Vagina (tissue), 2 donors: Measurements from ENCODE around the gene PPM1M. TPM values are rescaled to one million over a fixed set of nuclear protein-coding genes. Genes with fewer than 3 reads are reported as not detected.

Experiments
- DNase-seq, 2 donors: peaks; one replicate each; pipeline ENCODE4 v3.0.0-alpha.2; 2017; ENCODE audit errors: extremely low spot score in 2 of 2
- H3K27ac ChIP-seq: fragments of 200-600 bp; sonication (generic); one replicate; pipeline ENCODE4 v1.5.1; 2019
- H3K27me3 ChIP-seq: fragments of 200-600 bp; sonication (generic); one replicate; pipeline ENCODE4 v1.5.1; 2019
- H3K36me3 ChIP-seq, 2 donors: fragments of 200-600 bp; sonication (generic); one replicate each; pipeline ENCODE4 v1.5.1; 2017 to 2019
- H3K4me1 ChIP-seq: fragments of 200-600 bp; sonication (generic); one replicate; pipeline ENCODE4 v1.5.1; 2019
- H3K4me3 ChIP-seq, 2 donors: fragments of 200-600 bp; sonication (generic); 1 replicate in 1 of 2; 2 replicates in 1 of 2; pipeline ENCODE4 v1.5.1; 2016 to 2019
- H3K9me3 ChIP-seq: fragments of 200-600 bp; sonication (generic); one replicate; pipeline ENCODE4 v1.5.1; 2019
- CTCF ChIP-seq, 3 experiments: fragments of 450-650 bp in 2 of 3; fragments of 200-600 bp in 1 of 3; sonication (generic) in 1 of 3; IDR thresholded peaks; one replicate each; pipeline ENCODE4 v1.5.1; 2017 to 2019; ENCODE audit warnings: antibody characterized with exemption in 3 of 3, mild to moderate bottlenecking in 2 of 3, moderate library complexity in 2 of 3
- POLR2A ChIP-seq, 2 donors: fragments of 450-650 bp; IDR thresholded peaks; one replicate each; pipeline ENCODE4 v1.6.1; 2017; ENCODE audit warnings: antibody characterized with exemption in 2 of 2, mild to moderate bottlenecking in 2 of 2, moderate library complexity in 2 of 2
- POLR2AphosphoS5 ChIP-seq, 2 donors: sonication (generic); formaldehyde crosslinking; IDR thresholded peaks; one replicate each; pipeline ENCODE4 v1.9.0; 2017; ENCODE audit warnings: antibody characterized with exemption in 2 of 2, mild to moderate bottlenecking in 2 of 2, low read depth in 1 of 2; ENCODE audit not compliant: insufficient read depth in 1 of 2
- intact Hi-C: fragments of 100-400 bp; cut with DNase I; formaldehyde crosslinking; loops from one replicate; pipeline ENCODE4 v1.15.1; 2023
- total RNA-seq: library from RNA; depleted of rRNA; stranded (reverse); fragments of >200 nt; gene quantifications from one replicate; pipeline ENCODE4 v1.2.3, GENCODE V29; 2016

PPM1M gene
- total RNA-seq, 1 donor from 2014 or later: 25.0 TPM

DNA sequence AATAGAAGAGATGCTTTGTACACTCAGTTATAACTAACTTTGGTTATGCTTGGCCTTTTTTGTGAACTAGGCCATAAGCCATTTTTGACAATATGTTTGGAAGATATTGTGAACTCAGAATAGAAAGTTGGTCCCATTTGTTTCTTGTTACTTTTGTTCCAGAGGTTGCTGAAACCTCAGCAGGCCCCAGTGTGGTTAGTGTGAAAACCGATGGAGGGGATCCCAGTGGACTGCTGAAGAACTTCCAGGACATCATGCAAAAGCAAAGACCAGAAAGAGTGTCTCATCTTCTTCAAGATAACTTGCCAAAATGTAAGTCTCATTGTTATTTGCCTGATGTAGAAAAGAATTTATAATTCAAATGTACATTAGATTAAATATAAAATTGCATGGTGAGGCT is 41.9 kb upstream of the PPM1M start:
- DNase-seq: no peak
- Histone ChIP-seq H3K4me1 (peaks cover 20% of the 10 kb centered on the region), H3K36me3 (peaks cover 0 to 71% of the 10 kb centered on the region in 2 donors), H3K4me3 (no peak overlapping the region), H3K27ac (no peak overlapping the region), H3K27me3 (no peaks in the 10 kb centered on the region), H3K9me3 (no peaks in the 10 kb centered on the region)
- TF ChIP-seq CTCF (IDR thresholded peaks at IDR 0.05) (no peak), POLR2AphosphoS5 (IDR thresholded peaks at IDR 0.05; ENCODE audit: insufficient read depth in 1 of 2, low read depth in 1 of 2) (no peak), POLR2A (IDR thresholded peaks at IDR 0.05) (no peak)
- intact Hi-C loops: no loop called here

- TF ChIP-seq CTCF (IDR thresholded peaks at IDR 0.05): no peak
- TF ChIP-seq POLR2A (IDR thresholded peaks at IDR 0.05): no peak
- peak in 1 of 2 donors; percentile 35 for TF ChIP-seq POLR2AphosphoS5 (IDR thresholded peaks at IDR 0.05; ENCODE audit: insufficient read depth in 1 of 2, low read depth in 1 of 2)
- Histone ChIP-seq H3K27me3 (no peaks in the 10 kb centered on the region), H3K36me3 (peaks cover 0 to 79% of the 10 kb centered on the region in 2 donors), H3K9me3 (no peaks in the 10 kb centered on the region), H3K4me1 (peaks cover 12% of the 10 kb centered on the region), H3K27ac (no peak overlapping the region), H3K4me3 (no peak overlapping the region)
- intact Hi-C loops: no loop called here
- DNase-seq: no peak
These were observed 41.1 kb upstream of the PPM1M start for GRCh38 chr3:52204337-52205073.

DNA sequence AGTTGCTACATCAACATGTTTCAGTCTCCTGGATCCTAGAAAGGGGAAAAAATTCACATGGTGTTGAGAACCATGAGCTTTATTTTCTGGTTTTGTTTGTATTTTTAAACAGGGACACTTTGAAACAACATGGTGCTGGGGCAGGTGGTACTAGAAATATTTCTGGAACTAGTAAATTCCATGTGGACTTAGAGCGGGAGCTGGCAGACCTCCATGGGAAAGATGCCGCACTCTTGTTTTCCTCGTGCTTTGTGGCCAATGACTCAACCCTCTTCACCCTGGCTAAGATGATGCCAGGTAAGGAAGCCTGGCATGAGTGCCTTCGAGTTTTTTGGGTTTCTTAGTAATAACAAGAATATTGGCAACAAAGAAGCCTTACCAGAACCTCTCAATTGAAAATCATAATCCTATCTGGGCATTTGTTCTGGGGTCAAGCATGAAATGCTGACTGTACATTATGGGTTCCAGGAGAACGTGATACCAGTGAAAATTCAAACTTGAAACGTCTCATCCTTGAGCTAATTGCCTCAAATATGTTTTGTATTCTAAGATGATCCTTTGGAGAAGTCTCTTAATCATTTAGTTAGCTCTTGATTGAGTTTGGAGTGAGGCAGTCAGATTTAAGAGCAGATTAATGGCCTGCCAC is 39.7 kb upstream of the PPM1M start:
- TF ChIP-seq POLR2AphosphoS5 (IDR thresholded peaks at IDR 0.05; ENCODE audit: insufficient read depth in 1 of 2, low read depth in 1 of 2) (no peak), POLR2A (IDR thresholded peaks at IDR 0.05) (no peak), CTCF (IDR thresholded peaks at IDR 0.05) (no peak)
- Histone ChIP-seq H3K4me1 (no peaks in the 10 kb centered on the region), H3K9me3 (no peaks in the 10 kb centered on the region), H3K36me3 (peaks cover 0 to 92% of the 10 kb centered on the region in 2 donors), H3K4me3 (no peak overlapping the region), H3K27me3 (no peaks in the 10 kb centered on the region), H3K27ac (no peak overlapping the region)
- intact Hi-C loops: no loop called here
- no peak for DNase-seq

DNA sequence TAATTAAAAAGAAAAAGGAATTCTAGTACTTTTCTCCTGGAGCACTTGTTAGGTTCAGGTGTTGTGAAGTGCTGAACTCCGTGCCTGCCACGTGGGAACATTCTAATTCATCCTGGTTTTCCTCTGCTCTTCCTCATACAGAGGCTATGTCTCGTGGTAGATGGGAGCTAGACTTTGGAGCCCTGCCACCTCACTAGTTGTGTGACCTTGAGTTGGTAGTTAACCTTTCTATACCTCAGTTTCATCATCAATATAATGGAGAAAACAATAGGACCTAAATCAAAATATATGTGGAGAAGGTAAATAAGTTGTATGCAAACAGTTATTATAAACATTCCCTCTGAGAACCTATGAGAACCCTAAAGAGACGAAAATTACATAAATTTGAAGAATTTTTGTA is 37.0 kb upstream of the PPM1M start:
- no peaks in the 10 kb centered on the region for H3K9me3 ChIP-seq
- no peaks in the 10 kb centered on the region for H3K27me3 ChIP-seq
- H3K36me3 ChIP-seq: peaks cover 0 to 91% of the 10 kb centered on the region in 2 donors
- H3K4me3 ChIP-seq: no peak overlapping the region
- TF ChIP-seq POLR2AphosphoS5 (IDR thresholded peaks at IDR 0.05; ENCODE audit: insufficient read depth in 1 of 2, low read depth in 1 of 2): no peak
- TF ChIP-seq POLR2A (IDR thresholded peaks at IDR 0.05): no peak
- TF ChIP-seq CTCF (IDR thresholded peaks at IDR 0.05): no peak
- DNase-seq: no peak
- intact Hi-C loops: no loop called here
- no peak overlapping the region for H3K27ac ChIP-seq
- H3K4me1 ChIP-seq: no peaks in the 10 kb centered on the region

DNA sequence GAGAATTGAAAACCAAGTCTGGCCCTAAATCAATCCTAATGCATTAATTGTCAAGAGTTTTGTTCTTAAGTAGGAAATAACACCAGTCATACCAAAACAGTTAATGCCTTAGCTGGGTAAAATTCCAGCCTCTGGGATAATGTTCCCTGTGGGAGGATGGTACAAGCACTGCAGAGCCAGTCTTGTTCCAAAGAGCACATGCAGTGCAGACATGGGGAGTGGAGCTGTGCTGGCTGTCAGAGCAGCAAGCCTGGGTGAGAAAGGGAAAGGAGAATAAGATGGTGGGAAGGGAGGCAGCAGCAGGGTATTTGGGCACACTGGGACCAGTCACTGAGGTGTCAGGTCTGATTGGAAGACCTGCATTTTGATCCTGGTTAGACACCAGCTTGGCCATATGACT is 35.5 kb upstream of the PPM1M start:
- H3K27me3 ChIP-seq: no peaks in the 10 kb centered on the region
- no peak for TF ChIP-seq POLR2AphosphoS5 (IDR thresholded peaks at IDR 0.05; ENCODE audit: insufficient read depth in 1 of 2, low read depth in 1 of 2)
- no peak for TF ChIP-seq POLR2A (IDR thresholded peaks at IDR 0.05)
- TF ChIP-seq CTCF (IDR thresholded peaks at IDR 0.05): no peak
- intact Hi-C loops: no loop called here
- H3K27ac ChIP-seq: no peak overlapping the region
- DNase-seq: no peak
- no peak overlapping the region for H3K4me3 ChIP-seq
- no peaks in the 10 kb centered on the region for H3K4me1 ChIP-seq
- H3K9me3 ChIP-seq: no peaks in the 10 kb centered on the region
- peaks cover 0 to 90% of the 10 kb centered on the region in 2 donors for H3K36me3 ChIP-seq
